ENCODE results near the gene CERS6. TPM values are rescaled to one million over a fixed set of nuclear protein-coding genes. Genes with fewer than 3 reads are reported as not detected.

Gene CERS6
- polyA plus RNA-seq, 3 donors from 2014 or later = 2.4 to 9.2 (median 5.6) TPM

DNA sequence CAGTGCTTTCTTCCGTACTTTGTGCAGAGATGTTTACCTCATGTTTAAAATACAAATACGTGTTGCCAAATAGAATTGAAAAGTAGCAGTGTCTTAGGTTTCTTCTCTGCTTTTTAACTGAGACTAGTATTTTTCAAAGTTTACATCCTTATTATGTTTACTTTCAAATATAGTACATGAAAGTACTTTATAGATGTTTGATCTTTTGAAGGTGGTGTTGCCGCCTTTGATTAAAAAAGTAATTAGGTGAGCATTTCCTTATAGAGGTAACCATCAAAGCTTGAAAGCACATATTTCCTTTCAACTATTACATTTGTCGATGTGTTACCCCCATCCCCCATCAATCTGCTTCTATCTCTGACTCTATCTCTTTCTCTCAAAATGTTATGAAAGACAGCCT, 87.0 kb downstream of the CERS6 start:
- DNase-seq = no peak
- Mint-ChIP-seq H3K27ac (no peak overlapping the region), H3K9me3 (peaks cover 3 to 27% (median 20%) of the 10 kb centered on the region in 6 donors), H3K4me3 (no peak overlapping the region), H3K27me3 (ENCODE audit: low read depth in 3 of 3) (no peaks in the 10 kb centered on the region), H3K36me3 (peaks cover 15 to 30% (median 26%) of the 10 kb centered on the region in 3 donors), H3K4me1 (peaks cover 27 to 63% of the 10 kb centered on the region in 2 donors)

DNA sequence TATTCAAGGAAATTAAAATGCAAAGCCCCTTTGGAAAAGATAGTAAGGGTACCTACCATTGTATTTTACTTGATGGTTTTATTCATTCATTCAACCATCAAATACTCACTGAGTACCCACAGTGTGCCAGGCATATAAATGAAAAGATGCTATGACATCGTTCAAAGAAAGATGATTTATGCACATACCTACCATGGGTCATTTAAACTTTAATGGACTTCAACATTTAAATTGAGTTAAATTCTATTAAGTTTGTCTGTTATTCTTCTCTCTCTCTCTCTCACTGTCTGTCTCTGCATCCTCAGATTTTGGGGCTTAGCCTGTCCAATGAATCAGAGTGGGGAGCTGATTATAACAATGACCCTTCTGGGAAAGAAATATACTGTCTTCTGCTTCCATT, 87.9 kb downstream of the CERS6 start:
- Mint-ChIP-seq H3K27ac (peak overlapping the region in 1 of 6 donors; percentile 2), H3K27me3 (ENCODE audit: low read depth in 3 of 3) (no peaks in the 10 kb centered on the region), H3K4me1 (peaks cover 21 to 56% of the 10 kb centered on the region in 2 donors), H3K9me3 (peaks cover 3 to 27% (median 20%) of the 10 kb centered on the region in 6 donors), H3K36me3 (peaks cover 16 to 34% (median 32%) of the 10 kb centered on the region in 3 donors), H3K4me3 (no peak overlapping the region)
- DNase-seq = no peak

DNA sequence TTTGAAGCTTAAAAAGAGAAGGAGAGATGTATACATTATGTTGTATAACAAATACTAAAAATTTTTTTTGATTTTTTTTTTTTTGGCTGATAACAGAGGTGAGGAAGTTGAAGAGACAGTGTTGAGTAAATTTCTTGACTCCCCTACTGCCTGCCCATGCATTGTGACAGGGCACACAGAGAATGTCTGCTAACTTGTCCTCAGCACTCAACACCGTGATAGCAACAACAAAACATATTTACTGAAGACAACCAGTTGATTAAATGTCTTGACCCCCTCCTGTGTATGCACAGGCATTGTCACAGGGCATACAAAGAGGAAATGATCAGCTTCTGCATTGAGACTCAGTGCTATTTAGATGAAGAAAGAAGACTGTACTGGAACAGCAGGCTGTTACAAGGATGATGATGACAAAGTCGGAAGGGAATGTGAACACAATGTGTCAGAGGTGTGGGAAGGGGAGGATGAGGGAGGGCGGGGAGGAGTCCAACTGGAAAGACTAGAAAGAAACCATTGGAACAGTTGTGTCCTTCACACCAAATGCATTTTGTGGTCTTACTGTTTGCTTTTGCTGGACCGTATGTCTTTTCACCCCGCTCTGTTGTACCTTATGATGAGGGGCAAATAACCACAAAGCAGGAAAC, 89.5 kb downstream of the CERS6 start:
- Mint-ChIP-seq H3K27me3 (ENCODE audit: low read depth in 3 of 3) (no peaks in the 10 kb centered on the region), H3K4me3 (peak overlapping the region in 1 of 5 donors; percentile 36), H3K36me3 (peaks cover 14 to 33% (median 30%) of the 10 kb centered on the region in 3 donors), H3K27ac (peak overlapping the region in 1 of 6 donors; percentile 31), H3K9me3 (peaks cover 3 to 14% (median 9%) of the 10 kb centered on the region in 6 donors), H3K4me1 (peaks cover 19 to 56% of the 10 kb centered on the region in 2 donors)
- peak in 1 of 3 donors; percentile 4 for DNase-seq

DNA sequence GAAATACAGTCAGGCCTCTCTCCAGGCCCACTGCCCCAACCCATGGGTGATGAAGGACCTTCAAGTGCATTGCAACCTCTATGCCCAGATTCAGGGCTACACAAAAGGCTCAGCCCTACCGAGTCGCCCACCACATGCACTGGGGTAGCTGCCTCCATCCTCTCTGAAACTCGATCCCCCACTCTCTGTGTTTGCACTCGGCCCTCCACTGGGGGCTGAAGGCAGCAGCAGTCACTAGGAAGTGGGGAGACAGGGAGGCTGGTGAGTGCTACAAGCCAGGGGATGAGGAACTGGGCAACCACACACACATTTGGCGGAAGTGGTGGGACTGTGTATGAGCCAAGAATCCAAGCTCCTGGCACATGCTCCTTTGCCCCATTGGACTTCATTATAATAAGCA, 94.6 kb downstream of the CERS6 start:
- DNase-seq = no peak
- H3K27me3 Mint-ChIP-seq (ENCODE audit: low read depth in 3 of 3) = no peaks in the 10 kb centered on the region
- peaks cover 16 to 29% (median 22%) of the 10 kb centered on the region in 3 donors for H3K36me3 Mint-ChIP-seq
- no peak overlapping the region for H3K27ac Mint-ChIP-seq
- no peaks in the 10 kb centered on the region for H3K9me3 Mint-ChIP-seq
- H3K4me1 Mint-ChIP-seq = peaks cover 9 to 40% of the 10 kb centered on the region in 2 donors
- no peak overlapping the region for H3K4me3 Mint-ChIP-seq

DNA sequence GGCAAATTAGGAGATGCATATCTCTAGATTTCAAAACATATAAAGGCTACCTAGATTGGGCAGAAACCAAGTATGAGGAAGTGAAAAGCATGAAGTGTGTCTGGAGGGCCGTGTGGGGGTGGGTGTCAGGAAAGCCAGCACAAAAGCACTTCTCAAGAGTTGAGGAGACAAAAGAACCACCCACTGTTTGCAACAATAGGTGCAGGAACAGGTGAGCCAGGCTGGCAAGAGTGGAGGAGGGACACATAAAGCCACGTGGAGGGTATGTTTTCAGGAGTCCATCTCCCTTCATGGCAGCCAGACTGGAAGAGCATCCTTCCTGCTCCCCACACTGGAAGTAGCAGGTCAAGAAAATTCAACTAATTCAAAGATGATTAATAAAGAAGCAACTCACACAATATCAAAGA, 96.4 kb downstream of the CERS6 start:
- no peak overlapping the region for H3K4me3 Mint-ChIP-seq
- H3K4me1 Mint-ChIP-seq = peaks cover 0 to 24% of the 10 kb centered on the region in 2 donors
- no peak overlapping the region for H3K27ac Mint-ChIP-seq
- H3K27me3 Mint-ChIP-seq (ENCODE audit: low read depth in 3 of 3) = no peaks in the 10 kb centered on the region
- H3K9me3 Mint-ChIP-seq = no peaks in the 10 kb centered on the region
- no peak for DNase-seq
- H3K36me3 Mint-ChIP-seq = peaks cover 16 to 29% (median 22%) of the 10 kb centered on the region in 3 donors

DNA sequence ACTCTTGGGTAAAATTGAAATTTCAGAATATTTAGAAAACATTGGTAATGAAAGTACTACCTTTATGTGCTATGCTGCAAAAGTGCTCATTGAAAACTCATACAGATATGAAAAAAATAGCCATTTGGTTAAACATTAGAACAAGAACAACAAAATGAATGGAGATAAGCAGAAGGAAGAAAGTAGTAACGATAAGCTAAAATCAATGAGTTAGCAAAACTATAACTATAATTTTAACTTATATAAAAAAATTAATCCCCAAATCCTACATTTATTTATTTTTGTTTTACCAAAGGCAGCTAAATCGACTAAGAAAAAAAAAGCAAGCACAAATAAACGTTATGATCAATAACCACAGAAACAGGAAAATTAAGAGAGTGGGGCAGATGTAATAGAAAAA, 99.2 kb downstream of the CERS6 start:
- no peaks in the 10 kb centered on the region for H3K9me3 Mint-ChIP-seq
- H3K4me3 Mint-ChIP-seq = no peak overlapping the region
- H3K27ac Mint-ChIP-seq = no peak overlapping the region
- H3K36me3 Mint-ChIP-seq = peaks cover 10 to 20% (median 16%) of the 10 kb centered on the region in 3 donors
- no peak for DNase-seq
- peaks cover 6 to 37% of the 10 kb centered on the region in 2 donors for H3K4me1 Mint-ChIP-seq
- H3K27me3 Mint-ChIP-seq (ENCODE audit: low read depth in 3 of 3) = no peaks in the 10 kb centered on the region

DNA sequence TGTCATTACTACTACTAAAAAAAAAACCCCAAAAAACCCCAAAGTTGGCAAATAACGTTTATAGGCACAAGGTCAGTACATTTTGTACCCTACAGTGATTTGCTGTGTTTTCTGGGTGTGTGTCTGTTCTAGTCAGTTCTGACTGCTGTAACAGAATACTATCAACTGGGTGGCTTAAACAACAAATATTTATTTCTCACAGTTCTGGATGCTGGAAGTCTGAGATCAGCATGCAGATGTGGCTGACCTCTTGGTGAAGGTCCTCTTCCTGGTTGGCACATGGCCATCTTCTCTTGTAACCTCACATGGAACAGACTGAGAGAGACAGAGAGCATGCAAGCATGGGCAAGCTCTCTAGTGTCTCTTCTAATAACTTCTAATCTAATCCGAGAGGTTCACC, 103.1 kb downstream of the CERS6 start:
- no peak for DNase-seq
- Mint-ChIP-seq H3K9me3 (no peaks in the 10 kb centered on the region), H3K36me3 (peaks cover 18 to 38% (median 36%) of the 10 kb centered on the region in 3 donors), H3K27me3 (ENCODE audit: low read depth in 3 of 3) (no peaks in the 10 kb centered on the region), H3K4me1 (peaks cover 8 to 26% of the 10 kb centered on the region in 2 donors), H3K4me3 (no peak overlapping the region), H3K27ac (no peak overlapping the region)

DNA sequence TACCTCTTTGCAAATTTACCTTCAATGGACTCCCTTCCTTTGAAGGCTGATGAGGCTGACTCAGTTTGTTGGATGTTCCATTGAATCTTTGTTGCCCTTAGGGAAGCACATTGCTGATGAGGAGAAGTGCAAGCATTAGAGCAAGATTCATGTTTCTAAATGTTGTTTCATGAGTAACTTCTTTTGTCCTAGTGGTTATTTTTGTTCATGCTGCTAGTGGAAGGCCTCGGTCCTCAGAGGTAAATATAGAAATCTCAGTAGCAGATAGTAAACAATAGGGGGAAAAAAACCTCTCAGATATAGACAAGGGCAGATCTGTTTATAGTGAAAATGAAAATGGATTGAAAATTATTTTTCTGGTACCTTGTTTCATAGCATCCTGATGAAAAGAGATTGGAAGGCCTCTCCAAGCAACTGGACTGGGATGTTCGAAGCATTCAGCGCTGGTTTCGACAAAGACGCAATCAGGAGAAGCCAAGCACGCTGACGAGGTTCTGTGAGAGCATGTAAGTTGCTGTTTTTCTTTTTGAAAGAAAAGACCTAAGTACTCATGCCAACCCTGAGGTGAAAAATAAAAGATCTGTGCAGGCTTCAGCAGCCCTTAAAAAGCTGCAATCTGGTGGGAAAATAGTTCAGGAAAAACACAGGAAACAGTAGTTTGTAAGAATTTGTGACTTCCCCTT, 104.9 kb downstream of the CERS6 start:
- H3K4me1 Mint-ChIP-seq = peaks cover 8 to 31% of the 10 kb centered on the region in 2 donors
- no peak overlapping the region for H3K4me3 Mint-ChIP-seq
- H3K27me3 Mint-ChIP-seq (ENCODE audit: low read depth in 3 of 3) = no peaks in the 10 kb centered on the region
- DNase-seq = no peak
- peaks cover 20 to 42% (median 40%) of the 10 kb centered on the region in 3 donors for H3K36me3 Mint-ChIP-seq
- H3K27ac Mint-ChIP-seq = no peak overlapping the region
- no peaks in the 10 kb centered on the region for H3K9me3 Mint-ChIP-seq

DNA sequence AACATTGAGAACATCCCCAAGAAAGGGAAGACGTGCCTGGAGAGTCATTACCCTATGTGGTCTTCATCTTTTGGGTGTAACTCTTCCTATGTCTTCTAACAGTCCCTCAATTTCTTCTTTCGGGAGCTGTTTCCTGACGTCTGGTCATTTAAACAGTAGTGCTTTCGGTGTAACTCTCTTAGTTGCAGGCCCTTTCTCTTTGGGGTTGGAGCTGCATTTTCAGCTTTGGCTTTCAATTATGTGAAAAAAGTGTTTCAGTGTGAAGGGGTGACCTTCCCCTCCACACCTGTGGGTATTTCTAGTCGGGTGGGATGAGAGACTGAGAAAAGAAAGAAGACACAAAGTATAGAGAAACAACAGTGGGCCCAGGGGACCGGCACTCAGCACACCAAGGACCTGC, 105.9 kb downstream of the CERS6 start:
- Mint-ChIP-seq H3K27ac (no peak overlapping the region), H3K4me3 (no peak overlapping the region), H3K36me3 (peaks cover 20 to 42% (median 40%) of the 10 kb centered on the region in 3 donors), H3K9me3 (no peaks in the 10 kb centered on the region), H3K27me3 (ENCODE audit: low read depth in 3 of 3) (no peaks in the 10 kb centered on the region), H3K4me1 (peaks cover 8 to 31% of the 10 kb centered on the region in 2 donors)
- no peak for DNase-seq

DNA sequence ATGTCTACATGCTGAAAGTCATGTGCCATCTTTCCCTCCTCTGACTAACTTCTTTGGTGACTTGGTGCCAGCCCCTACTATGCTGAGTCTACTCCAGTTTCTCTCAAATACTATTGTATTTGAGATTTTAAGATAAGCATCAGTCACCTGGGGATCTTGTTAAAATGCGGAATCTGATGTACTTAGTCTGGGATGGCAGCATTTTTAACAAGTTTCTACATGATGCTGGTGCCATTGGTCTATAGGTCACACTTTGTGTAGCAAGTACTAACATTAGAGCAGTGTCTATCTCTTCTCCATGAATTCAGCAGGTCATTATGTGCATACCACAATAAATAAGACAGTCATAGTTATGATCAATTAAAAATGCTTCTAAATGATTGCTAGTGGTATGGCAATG, 106.9 kb downstream of the CERS6 start:
- Mint-ChIP-seq H3K9me3 (no peaks in the 10 kb centered on the region), H3K4me1 (peaks cover 8 to 24% of the 10 kb centered on the region in 2 donors), H3K4me3 (no peak overlapping the region), H3K27ac (no peak overlapping the region), H3K27me3 (ENCODE audit: low read depth in 3 of 3) (no peaks in the 10 kb centered on the region), H3K36me3 (peaks cover 20 to 42% (median 40%) of the 10 kb centered on the region in 3 donors)
- DNase-seq = no peak

DNA sequence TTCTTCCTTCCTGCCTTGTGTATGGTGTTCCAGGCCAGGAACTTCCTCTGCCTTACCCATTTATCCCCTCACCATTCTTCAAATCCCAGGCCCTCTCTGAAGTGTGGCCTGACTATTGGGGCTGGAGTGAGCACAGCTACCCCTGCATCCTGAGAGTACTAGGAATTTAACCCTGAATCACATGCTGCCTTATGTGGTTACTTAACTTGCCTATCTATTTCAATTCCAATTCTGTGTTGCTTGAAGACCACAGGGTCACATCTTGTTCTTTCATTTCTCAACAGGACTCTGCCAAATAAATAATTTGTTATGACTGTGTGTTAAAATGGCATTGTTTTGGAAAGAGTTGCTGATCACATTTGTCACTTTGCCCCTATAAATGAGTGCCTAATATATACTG, 108.6 kb downstream of the CERS6 start:
- H3K4me1 Mint-ChIP-seq = peaks cover 8 to 18% of the 10 kb centered on the region in 2 donors
- peaks cover 20 to 40% (median 35%) of the 10 kb centered on the region in 3 donors for H3K36me3 Mint-ChIP-seq
- H3K27me3 Mint-ChIP-seq (ENCODE audit: low read depth in 3 of 3) = no peaks in the 10 kb centered on the region
- no peaks in the 10 kb centered on the region for H3K9me3 Mint-ChIP-seq
- no peak for DNase-seq
- peak overlapping the region in 2 of 6 donors; percentile 55 to 64 for H3K27ac Mint-ChIP-seq
- H3K4me3 Mint-ChIP-seq = no peak overlapping the region

DNA sequence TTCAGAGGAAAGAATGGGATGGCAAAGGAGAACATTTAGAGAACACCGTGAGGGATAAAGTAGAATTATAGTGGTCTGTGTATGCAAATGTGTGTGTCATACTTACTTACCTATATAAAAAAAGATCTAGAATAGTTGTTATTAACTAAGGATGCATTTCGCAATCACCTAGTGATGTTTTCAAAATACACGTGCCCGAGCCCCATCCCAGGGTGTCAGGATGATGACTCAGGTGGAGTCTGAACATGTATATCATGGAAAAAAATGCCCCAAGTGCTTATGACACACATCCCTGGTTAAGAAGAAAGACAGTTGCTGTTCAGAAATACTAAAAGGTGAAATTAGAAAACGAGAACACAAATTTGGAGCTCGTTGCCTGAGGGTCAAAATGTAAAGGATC, 109.0 kb downstream of the CERS6 start:
- Mint-ChIP-seq H3K36me3 (peaks cover 16 to 35% (median 32%) of the 10 kb centered on the region in 3 donors), H3K4me1 (peaks cover 10 to 22% of the 10 kb centered on the region in 2 donors), H3K9me3 (no peaks in the 10 kb centered on the region), H3K27me3 (ENCODE audit: low read depth in 3 of 3) (no peaks in the 10 kb centered on the region), H3K27ac (peak overlapping the region in 1 of 6 donors; percentile 55), H3K4me3 (no peak overlapping the region)
- no peak for DNase-seq

DNA sequence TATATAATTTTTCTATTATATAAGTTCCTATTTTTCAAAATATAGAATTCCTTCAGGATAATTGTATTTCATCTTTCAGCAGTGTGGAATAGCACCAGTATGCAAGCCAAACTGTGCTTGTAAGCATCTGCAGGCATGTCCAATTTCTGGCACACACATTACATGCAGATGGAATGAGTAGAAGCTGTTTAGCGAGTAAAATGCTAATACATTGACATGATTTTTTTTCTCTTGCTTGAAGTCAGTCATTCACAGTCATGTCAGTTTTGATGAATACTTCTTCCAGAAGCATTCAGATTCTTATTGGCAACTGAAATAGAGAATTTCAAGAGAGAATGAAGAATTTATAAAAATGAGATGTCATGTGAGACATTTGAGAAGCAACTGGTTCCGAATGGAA, 109.4 kb downstream of the CERS6 start:
- Mint-ChIP-seq H3K27ac (no peak overlapping the region), H3K27me3 (ENCODE audit: low read depth in 3 of 3) (no peaks in the 10 kb centered on the region), H3K36me3 (peaks cover 12 to 31% (median 28%) of the 10 kb centered on the region in 3 donors), H3K4me3 (no peak overlapping the region), H3K4me1 (peaks cover 10 to 22% of the 10 kb centered on the region in 2 donors), H3K9me3 (no peaks in the 10 kb centered on the region)
- DNase-seq = no peak

DNA sequence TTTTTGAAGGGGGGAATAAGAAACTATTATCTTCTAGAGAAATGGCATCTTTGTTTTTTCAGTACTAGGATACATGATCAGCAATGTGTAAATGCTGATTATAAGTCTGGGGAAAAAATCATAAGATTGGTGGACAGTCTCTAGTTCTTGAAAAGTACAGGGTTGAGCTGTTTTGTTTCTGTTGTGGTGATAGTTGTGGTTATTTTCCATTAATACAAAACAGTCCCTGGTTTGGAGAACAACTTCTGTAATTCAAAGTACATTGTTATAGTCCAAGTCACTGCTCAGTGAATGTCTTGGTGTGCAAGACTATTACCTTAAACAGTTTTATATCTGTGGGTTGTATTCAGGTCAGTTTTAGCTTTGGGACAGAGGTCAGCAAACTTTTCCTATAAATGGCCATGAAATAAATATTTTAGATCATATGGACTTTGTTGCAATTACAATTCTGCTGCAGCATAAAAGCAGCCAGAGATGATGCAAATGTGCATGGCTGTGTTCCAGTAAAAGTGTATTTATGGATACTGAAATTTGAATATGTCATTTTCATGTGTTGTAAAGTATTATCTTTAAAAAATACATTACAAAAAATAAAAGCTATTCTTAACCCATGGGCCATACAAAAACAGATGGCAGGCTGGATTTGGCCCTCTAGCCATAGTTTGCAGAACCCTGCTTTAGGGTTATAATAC, 111.0 kb downstream of the CERS6 start:
- H3K4me1 Mint-ChIP-seq = peaks cover 12 to 22% of the 10 kb centered on the region in 2 donors
- H3K27me3 Mint-ChIP-seq (ENCODE audit: low read depth in 3 of 3) = no peaks in the 10 kb centered on the region
- peaks cover 8 to 18% (median 13%) of the 10 kb centered on the region in 3 donors for H3K36me3 Mint-ChIP-seq

More for the DNA sequence above, 111.0 kb downstream of the CERS6 start:
- Mint-ChIP-seq H3K4me3 (no peak overlapping the region), H3K9me3 (no peaks in the 10 kb centered on the region), H3K27ac (no peak overlapping the region)
- no peak for DNase-seq

Measured in immature natural killer cell (primary cell).